Stimulated activated CD4-positive, alpha-beta T cell treated with anti-CD3 and anti-CD28 coated beads, Interleukin-4, amount 100 ng/mL, for 48 hours (primary cell): ENCODE data around the gene CCDC81.

Source experiments
- DNase-seq, 2 donors: peaks; one replicate each; pipeline ENCODE4 v3.0.0-alpha.2; 2020; ENCODE audit warnings: low read depth in 2 of 2

The CCDC81 gene

GRCh38 chr11:86440305-86440716, 65.6 kb downstream of the CCDC81 start:
- DNase-seq: no peak

- DNase-seq: no peak
Observed at GRCh38 chr11:86440843-86441242, 66.2 kb downstream of the CCDC81 start.

GRCh38 chr11:86442420-86442819, 67.7 kb downstream of the CCDC81 start:
- DNase-seq: peak in 1 of 2 donors; percentile 12

GRCh38 chr11:86442827-86443226, 68.1 kb downstream of the CCDC81 start:
- no peak for DNase-seq

- DNase-seq: no peak
Observed at GRCh38 chr11:86443415-86443814, 68.7 kb downstream of the CCDC81 start.

GRCh38 chr11:86444981-86445380, 70.3 kb downstream of the CCDC81 start:
- DNase-seq: no peak

GRCh38 chr11:86446163-86446923, 71.7 kb downstream of the CCDC81 start:
- DNase-seq: no peak

GRCh38 chr11:86446924-86447285, 72.2 kb downstream of the CCDC81 start:
- no peak for DNase-seq

- DNase-seq: no peak
Observed at GRCh38 chr11:86447763-86448480, 73.2 kb downstream of the CCDC81 start.

GRCh38 chr11:86449993-86450629, 75.4 kb downstream of the CCDC81 start:
- DNase-seq: no peak

- DNase-seq: no peak
Observed at GRCh38 chr11:86453290-86454030, 78.8 kb downstream of the CCDC81 start.

GRCh38 chr11:86456075-86456939, 81.6 kb downstream of the CCDC81 start:
- DNase-seq: peak; percentile 79 to 89

GRCh38 chr11:86458294-86459001, 83.8 kb downstream of the CCDC81 start:
- DNase-seq: no peak

GRCh38 chr11:86459002-86459385, 84.3 kb downstream of the CCDC81 start:
- DNase-seq: no peak

GRCh38 chr11:86459682-86460460, 85.2 kb downstream of the CCDC81 start:
- DNase-seq: no peak

- peak in 1 of 2 donors; percentile 13 for DNase-seq
Observed at GRCh38 chr11:86460461-86461385, 86.0 kb downstream of the CCDC81 start.

GRCh38 chr11:86461892-86462291, 87.2 kb downstream of the CCDC81 start:
- DNase-seq: no peak

- DNase-seq: no peak
Observed at GRCh38 chr11:86463120-86463519, 88.4 kb downstream of the CCDC81 start.

GRCh38 chr11:86463955-86464354, 89.3 kb downstream of the CCDC81 start:
- DNase-seq: no peak
